Measurements from ENCODE around the gene ZNF141.

GRCh38 chr4:306551-306961, 31.1 kb upstream of the ZNF141 start:
- TF ChIP-seq, protein P1, sequence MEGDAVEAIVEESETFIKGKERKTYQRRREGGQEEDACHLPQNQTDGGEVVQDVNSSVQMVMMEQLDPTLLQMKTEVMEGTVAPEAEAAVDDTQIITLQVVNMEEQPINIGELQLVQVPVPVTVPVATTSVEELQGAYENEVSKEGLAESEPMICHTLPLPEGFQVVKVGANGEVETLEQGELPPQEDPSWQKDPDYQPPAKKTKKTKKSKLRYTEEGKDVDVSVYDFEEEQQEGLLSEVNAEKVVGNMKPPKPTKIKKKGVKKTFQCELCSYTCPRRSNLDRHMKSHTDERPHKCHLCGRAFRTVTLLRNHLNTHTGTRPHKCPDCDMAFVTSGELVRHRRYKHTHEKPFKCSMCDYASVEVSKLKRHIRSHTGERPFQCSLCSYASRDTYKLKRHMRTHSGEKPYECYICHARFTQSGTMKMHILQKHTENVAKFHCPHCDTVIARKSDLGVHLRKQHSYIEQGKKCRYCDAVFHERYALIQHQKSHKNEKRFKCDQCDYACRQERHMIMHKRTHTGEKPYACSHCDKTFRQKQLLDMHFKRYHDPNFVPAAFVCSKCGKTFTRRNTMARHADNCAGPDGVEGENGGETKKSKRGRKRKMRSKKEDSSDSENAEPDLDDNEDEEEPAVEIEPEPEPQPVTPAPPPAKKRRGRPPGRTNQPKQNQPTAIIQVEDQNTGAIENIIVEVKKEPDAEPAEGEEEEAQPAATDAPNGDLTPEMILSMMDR (IDR thresholded peaks at IDR 0.05), result no peak
- TF ChIP-seq TCF7L2 (IDR thresholded peaks at IDR 0.05; ENCODE audit: low read depth, low read length) (no peak), POLR2AphosphoS5 (IDR thresholded peaks at IDR 0.05; ENCODE audit: low read depth, low read length) (no peak)
- TF ChIP-seq, protein P2, sequence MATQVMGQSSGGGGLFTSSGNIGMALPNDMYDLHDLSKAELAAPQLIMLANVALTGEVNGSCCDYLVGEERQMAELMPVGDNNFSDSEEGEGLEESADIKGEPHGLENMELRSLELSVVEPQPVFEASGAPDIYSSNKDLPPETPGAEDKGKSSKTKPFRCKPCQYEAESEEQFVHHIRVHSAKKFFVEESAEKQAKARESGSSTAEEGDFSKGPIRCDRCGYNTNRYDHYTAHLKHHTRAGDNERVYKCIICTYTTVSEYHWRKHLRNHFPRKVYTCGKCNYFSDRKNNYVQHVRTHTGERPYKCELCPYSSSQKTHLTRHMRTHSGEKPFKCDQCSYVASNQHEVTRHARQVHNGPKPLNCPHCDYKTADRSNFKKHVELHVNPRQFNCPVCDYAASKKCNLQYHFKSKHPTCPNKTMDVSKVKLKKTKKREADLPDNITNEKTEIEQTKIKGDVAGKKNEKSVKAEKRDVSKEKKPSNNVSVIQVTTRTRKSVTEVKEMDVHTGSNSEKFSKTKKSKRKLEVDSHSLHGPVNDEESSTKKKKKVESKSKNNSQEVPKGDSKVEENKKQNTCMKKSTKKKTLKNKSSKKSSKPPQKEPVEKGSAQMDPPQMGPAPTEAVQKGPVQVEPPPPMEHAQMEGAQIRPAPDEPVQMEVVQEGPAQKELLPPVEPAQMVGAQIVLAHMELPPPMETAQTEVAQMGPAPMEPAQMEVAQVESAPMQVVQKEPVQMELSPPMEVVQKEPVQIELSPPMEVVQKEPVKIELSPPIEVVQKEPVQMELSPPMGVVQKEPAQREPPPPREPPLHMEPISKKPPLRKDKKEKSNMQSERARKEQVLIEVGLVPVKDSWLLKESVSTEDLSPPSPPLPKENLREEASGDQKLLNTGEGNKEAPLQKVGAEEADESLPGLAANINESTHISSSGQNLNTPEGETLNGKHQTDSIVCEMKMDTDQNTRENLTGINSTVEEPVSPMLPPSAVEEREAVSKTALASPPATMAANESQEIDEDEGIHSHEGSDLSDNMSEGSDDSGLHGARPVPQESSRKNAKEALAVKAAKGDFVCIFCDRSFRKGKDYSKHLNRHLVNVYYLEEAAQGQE (IDR thresholded peaks at IDR 0.05; ENCODE audit: insufficient read depth in 1 of 2, low read depth in 2 of 2, low read length in 1 of 2), result no peak
